Activated T-helper 2 cell treated with anti-CD3 and anti-CD28 coated beads, Interferon-gamma antibody, Interleukin-2, Interleukin-4, amounts not matched to agents 10 μg/mL and 5 μg/mL and 100 μg/mL, durations not matched to agents 14 hours and 24 hours and 36 hours (primary cell): ENCODE measurements around the gene TIE1. TPM values are rescaled to one million over a fixed set of nuclear protein-coding genes. Genes with fewer than 3 reads are reported as not detected.
A peak's percentile ranks its signal among the peaks of the same experiment; 100 is the strongest.

ENCODE experiments used
- DNase-seq: peaks from one replicate; pipeline ENCODE4 v3.0.0; 2021; ENCODE audit warnings: low spot score
- H3K27ac Mint-ChIP-seq: one replicate; pipeline ENCODE4 v1.8.0; 2021; ENCODE audit warnings: mixed read lengths
- H3K27me3 Mint-ChIP-seq: one replicate; pipeline ENCODE4 v1.8.0; 2021; ENCODE audit warnings: low read depth, mixed read lengths
- H3K36me3 Mint-ChIP-seq: one replicate; pipeline ENCODE4 v1.8.0; 2021; ENCODE audit warnings: low read depth, mixed read lengths
- H3K4me1 Mint-ChIP-seq: one replicate; pipeline ENCODE4 v1.8.0; 2021; ENCODE audit warnings: low read depth, mixed read lengths
- H3K4me3 Mint-ChIP-seq: one replicate; pipeline ENCODE4 v1.8.0; 2021; ENCODE audit warnings: low read depth, mild to moderate bottlenecking, moderate library complexity, mixed read lengths
- H3K9me3 Mint-ChIP-seq: one replicate; pipeline ENCODE4 v1.8.0; 2021; ENCODE audit warnings: mixed read lengths
- intact Hi-C: fragments of 100-400 bp; cut with micrococcal nuclease; formaldehyde crosslinking; loops from one replicate; pipeline ENCODE4 v1.15.1; 2023
- total RNA-seq: library from RNA; stranded (reverse); gene quantifications from 2 replicates; pipeline ENCODE4 v1.2.3, GENCODE V29; 2022

The TIE1 gene
- total RNA-seq, 1 donor from 2014 or later, result 2.9 TPM

DNA sequence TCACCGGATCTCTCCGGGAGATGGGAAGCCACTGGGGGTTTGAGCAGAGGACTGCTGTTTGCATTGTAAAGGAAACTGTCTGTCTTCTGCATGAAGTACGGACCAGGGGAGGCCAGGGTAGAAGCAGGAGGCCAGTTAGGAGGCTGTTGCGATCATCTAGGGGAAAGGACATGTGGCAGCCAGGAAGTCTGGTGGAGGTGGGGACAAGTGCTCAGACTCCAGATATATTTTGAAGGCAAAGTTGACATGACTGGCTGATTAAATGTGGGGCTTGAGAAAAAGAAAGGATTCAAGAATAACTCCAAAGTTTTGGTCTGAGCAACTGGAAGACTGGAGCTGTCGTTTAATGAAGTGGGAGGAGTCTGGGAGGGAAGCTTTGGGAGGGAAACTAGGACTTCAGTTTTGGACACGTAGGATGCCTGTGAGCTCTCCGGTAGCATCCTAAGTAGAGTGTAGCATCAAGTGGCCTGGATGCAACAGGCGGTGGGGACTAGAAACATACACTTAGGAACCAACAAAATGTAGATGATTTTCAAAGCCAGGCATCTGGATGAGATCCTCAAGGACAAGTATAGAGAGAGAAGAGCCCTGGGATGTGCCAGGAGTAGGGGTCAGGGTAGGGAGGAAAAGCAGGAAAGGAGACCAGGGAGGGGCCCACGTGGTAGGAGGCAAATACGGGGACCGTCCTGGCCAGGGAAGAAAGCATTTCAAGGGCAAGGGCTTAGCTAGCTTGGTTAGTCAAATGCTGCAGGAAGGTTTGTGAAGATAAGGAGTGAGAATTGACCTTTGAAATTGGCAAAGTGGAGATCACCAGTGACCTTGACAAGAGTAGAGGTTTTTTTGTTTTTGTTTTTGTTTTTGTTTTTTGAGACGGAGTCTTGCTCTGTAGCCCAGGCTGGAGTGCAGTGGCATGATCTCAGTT is 11.7 kb upstream of the TIE1 start:
- Mint-ChIP-seq H3K4me3 (no peak overlapping the region), H3K36me3 (no peaks in the 10 kb centered on the region), H3K4me1 (no peaks in the 10 kb centered on the region), H3K9me3 (no peaks in the 10 kb centered on the region), H3K27me3 (peaks cover 9% of the 10 kb centered on the region), H3K27ac (no peak overlapping the region)
- DNase-seq, result no peak
- intact Hi-C loops, result no loop called here

DNA sequence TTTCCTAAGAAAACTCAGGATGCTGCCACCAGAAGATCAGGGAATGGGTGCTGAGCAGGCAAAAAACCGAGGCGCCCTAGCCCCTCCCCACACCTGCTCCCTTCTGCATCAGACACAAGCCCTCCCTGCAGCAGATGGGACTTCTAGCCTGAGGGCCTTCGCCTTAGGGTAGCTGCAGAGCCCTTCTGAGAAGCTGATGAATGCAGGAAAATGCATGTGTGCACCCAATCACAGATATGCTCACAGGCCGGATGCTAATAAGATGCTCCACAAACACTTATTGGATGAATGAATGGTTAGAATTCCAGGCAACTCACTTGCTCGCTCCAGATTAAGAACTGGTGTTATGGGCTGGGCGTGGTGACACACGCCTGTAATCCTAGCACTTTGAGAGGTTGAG is 8.6 kb upstream of the TIE1 start:
- no peak overlapping the region for H3K27ac Mint-ChIP-seq
- H3K4me1 Mint-ChIP-seq, result peaks cover 22% of the 10 kb centered on the region
- H3K36me3 Mint-ChIP-seq, result no peaks in the 10 kb centered on the region
- peaks cover 8% of the 10 kb centered on the region for H3K27me3 Mint-ChIP-seq
- intact Hi-C loops, result no loop called here
- H3K4me3 Mint-ChIP-seq, result no peak overlapping the region
- no peaks in the 10 kb centered on the region for H3K9me3 Mint-ChIP-seq
- no peak for DNase-seq

- Mint-ChIP-seq H3K9me3 (no peaks in the 10 kb centered on the region), H3K27me3 (peaks cover 5% of the 10 kb centered on the region), H3K27ac (peak overlapping the region; percentile 16), H3K4me3 (no peak overlapping the region), H3K4me1 (peaks cover 22% of the 10 kb centered on the region), H3K36me3 (no peaks in the 10 kb centered on the region)
- no peak for DNase-seq
- intact Hi-C loops, result no loop called here
Observed at GRCh38 chr1:43292679-43293078, 8.1 kb upstream of the TIE1 start.

GRCh38 chr1:43293176-43293575 is 7.6 kb upstream of the TIE1 start:
- intact Hi-C loops, result no loop called here
- Mint-ChIP-seq H3K27me3 (peaks cover 2% of the 10 kb centered on the region), H3K4me1 (peaks cover 22% of the 10 kb centered on the region)

GRCh38 chr1:43293896-43294760 is 6.7 kb upstream of the TIE1 start:
- no peak overlapping the region for H3K4me3 Mint-ChIP-seq
- H3K4me1 Mint-ChIP-seq, result peaks cover 22% of the 10 kb centered on the region
- H3K36me3 Mint-ChIP-seq, result no peaks in the 10 kb centered on the region
- no peaks in the 10 kb centered on the region for H3K27me3 Mint-ChIP-seq
- H3K27ac Mint-ChIP-seq, result peak overlapping the region; percentile 53
- no peaks in the 10 kb centered on the region for H3K9me3 Mint-ChIP-seq
- intact Hi-C loops, result loop anchor here (2.0 kb wide), 1 partner anchor 37 kb away; no protein-coding TSS in a partner anchor
- no peak for DNase-seq

More at GRCh38 chr1:43293176-43293575, 7.6 kb upstream of the TIE1 start:
- H3K36me3 Mint-ChIP-seq, result no peaks in the 10 kb centered on the region
- DNase-seq, result no peak
- no peak overlapping the region for H3K4me3 Mint-ChIP-seq
- H3K9me3 Mint-ChIP-seq, result no peaks in the 10 kb centered on the region
- H3K27ac Mint-ChIP-seq, result peak overlapping the region; percentile 16

DNA sequence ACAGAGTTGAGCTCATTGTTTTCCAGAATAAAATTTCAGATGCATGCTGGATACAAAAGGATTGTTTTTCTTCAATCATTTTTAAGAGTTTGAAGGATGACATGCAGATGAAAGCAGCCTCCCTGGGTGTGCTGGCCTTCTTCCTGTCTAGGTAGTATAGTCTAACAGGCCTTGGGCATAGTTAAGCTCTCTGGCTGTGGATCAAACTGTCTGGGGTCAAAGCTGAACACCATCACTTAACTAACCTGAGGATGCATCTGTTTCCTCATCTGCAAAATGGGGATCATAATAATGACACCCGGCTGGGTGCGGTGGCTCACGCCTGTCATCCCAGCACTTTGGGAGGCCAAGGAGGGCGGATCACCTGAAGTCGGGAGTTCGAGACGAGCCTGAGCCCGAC is 6.0 kb upstream of the TIE1 start:
- Mint-ChIP-seq H3K4me3 (no peak overlapping the region), H3K27me3 (no peaks in the 10 kb centered on the region), H3K36me3 (no peaks in the 10 kb centered on the region), H3K9me3 (no peaks in the 10 kb centered on the region), H3K4me1 (peaks cover 22% of the 10 kb centered on the region), H3K27ac (peak overlapping the region; percentile 53)
- no peak for DNase-seq
- intact Hi-C loops, result loop anchor here (2.0 to 5.0 kb wide), 2 partner anchors 36 to 53 kb away; no protein-coding TSS in a partner anchor

DNA sequence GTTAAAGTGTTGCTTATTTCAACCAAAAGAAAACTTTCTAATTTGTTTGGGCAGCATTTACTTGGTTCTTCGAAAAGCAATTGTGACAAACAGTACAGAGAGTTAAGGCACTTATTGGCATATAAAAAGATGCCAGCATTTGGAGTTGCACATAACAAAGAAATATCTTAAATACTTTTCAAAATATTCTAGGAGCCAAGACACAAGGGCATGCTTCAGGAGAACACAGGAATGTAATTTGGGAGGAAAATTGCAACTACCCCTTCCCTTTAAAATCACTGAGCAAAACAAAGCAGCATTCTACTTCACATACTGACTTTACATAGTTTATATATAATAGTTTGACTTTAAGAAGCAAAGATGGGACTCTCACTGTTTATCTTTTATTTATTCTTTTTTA is 4.6 kb upstream of the TIE1 start:
- no peak overlapping the region for H3K4me3 Mint-ChIP-seq
- intact Hi-C loops, result loop anchor here (5.0 kb wide), 1 partner anchor 51 kb away; no protein-coding TSS in a partner anchor
- no peaks in the 10 kb centered on the region for H3K27me3 Mint-ChIP-seq
- H3K27ac Mint-ChIP-seq, result peak overlapping the region; percentile 97
- DNase-seq, result no peak
- H3K4me1 Mint-ChIP-seq, result peaks cover 22% of the 10 kb centered on the region
- no peaks in the 10 kb centered on the region for H3K9me3 Mint-ChIP-seq
- no peaks in the 10 kb centered on the region for H3K36me3 Mint-ChIP-seq

DNA sequence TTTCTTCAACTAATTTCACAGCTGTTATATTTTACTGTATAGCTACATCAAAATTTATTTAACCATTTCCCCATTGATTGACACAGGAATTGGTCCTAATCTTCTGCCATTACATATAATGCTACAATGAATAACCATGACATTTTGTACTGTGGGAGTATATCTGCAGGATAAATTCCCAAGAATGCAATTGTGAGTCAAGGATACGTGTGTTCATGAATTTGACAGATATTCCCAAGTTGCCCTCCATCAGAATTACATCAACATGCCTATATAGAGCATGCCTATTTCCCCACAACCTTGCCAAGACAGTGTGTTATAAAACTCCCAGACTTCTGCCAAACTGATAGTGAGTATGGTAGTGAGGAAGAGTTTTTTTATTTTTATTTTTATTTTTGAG is 2.7 kb upstream of the TIE1 start:
- Mint-ChIP-seq H3K27ac (no peak overlapping the region), H3K27me3 (no peaks in the 10 kb centered on the region), H3K4me1 (peaks cover 24% of the 10 kb centered on the region), H3K4me3 (no peak overlapping the region), H3K9me3 (no peaks in the 10 kb centered on the region), H3K36me3 (no peaks in the 10 kb centered on the region)
- intact Hi-C loops, result loop anchor here (5.0 kb wide), 1 partner anchor 49 kb away; no protein-coding TSS in a partner anchor
- no peak for DNase-seq

DNA sequence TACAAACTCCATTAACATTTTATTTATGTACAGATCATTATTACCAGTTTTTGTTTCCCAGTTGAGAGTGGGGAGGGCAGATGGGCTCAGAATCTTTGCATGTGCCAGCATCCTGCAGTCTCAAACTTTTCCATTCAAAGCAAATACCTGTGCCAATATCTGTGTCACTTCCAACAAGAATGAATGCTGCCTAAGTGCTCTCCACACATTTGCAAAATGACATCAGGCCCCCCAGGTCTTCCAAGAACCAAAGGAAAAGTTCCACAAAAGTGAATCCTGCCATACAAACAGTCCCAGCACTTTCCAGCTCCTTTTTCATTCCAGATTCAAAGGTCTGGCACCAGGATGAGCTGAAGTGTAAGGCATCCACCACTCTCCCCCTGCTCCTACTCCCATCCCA is 1.7 kb upstream of the TIE1 start:
- Mint-ChIP-seq H3K27ac (no peak overlapping the region), H3K9me3 (no peaks in the 10 kb centered on the region), H3K4me1 (peaks cover 25% of the 10 kb centered on the region), H3K36me3 (no peaks in the 10 kb centered on the region), H3K27me3 (no peaks in the 10 kb centered on the region), H3K4me3 (no peak overlapping the region)
- intact Hi-C loops, result loop anchor here (5.0 kb wide), 1 partner anchor 48 kb away; no protein-coding TSS in a partner anchor
- DNase-seq, result no peak

DNA sequence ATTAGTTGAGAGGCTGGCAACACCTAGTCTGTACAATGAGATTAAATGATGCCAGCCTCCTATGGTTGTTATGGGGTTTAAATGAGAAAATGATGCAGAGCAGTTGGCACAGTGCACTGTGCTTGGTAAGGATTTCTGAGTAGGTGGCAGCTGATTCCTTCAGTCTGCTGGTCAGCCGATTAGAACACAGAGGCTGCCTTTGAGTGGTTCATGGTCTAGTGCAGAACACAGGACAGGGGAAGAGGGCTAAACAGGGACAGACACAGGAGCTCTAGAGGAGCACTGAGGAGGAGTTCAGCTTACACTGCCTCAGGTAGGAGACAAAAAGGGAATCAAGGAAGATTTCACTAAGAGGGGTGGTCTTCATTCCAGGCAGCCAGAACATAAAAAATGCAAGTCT is 1.4 kb downstream of the TIE1 start:
- Mint-ChIP-seq H3K4me3 (no peak overlapping the region), H3K27me3 (no peaks in the 10 kb centered on the region), H3K4me1 (peaks cover 3% of the 10 kb centered on the region), H3K27ac (no peak overlapping the region), H3K36me3 (no peaks in the 10 kb centered on the region), H3K9me3 (no peaks in the 10 kb centered on the region)
- no peak for DNase-seq
- intact Hi-C loops, result no loop called here

DNA sequence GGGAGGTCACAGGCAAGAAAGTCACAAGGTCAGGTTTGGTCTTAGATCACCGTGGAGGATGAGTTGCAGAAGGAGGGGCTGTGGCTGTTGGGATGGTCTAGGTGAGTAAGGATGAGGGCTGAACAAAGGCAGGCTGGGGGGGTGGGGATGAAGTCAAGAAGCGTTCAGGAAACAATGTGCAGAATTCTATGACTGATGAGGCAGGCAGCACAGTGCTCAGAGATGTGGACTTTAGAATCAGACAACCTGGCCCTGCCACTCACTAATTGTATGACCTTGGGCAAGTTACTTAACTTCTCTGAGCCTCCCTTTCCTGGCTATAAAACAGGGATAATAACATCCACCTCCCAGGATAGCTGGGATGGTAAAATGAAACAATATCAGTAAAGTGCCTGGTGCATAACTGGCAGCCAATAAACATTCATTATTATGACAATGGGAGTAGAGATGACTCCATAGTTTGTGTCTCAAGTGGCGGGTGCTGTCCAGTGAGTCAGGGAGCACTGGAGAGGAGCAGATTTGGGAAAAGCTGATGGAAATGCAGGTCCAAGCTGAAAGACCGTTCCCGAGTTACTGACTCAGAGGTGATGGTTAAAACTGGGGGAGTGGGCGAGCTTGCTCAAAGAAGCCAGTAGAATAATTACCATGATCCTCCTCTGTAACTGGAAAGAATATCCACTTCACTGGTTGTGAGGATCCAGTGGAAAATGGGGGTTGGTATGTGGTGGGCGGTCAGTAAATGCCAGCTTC is 2.1 kb downstream of the TIE1 start:
- Mint-ChIP-seq H3K4me3 (no peak overlapping the region), H3K4me1 (peaks cover 3% of the 10 kb centered on the region), H3K27ac (no peak overlapping the region), H3K9me3 (no peaks in the 10 kb centered on the region), H3K27me3 (no peaks in the 10 kb centered on the region), H3K36me3 (no peaks in the 10 kb centered on the region)
- intact Hi-C loops, result no loop called here
- no peak for DNase-seq
